HUDEP-2 (cell line): ENCODE measurements around the gene MACROD2.
A peak's percentile ranks its signal among the peaks of the same experiment; 100 is the strongest.
"Not testable (repeated sequence)": the region's sequence is repeated elsewhere in the genome, so short reads cannot be mapped to it uniquely, and the experiment has no call there.

Source experiments
- DNase-seq, 76 experiments: peaks; one replicate each; lab custom pipeline; 2025; ENCODE audit not compliant: unreplicated experiment in 76 of 76; lab: John Stamatoyannopoulos, UW

MACROD2 gene

GRCh38 chr20:15991279-15991678, 1996.0 kb downstream of the MACROD2 start:
- DNase-seq, result no peak

- DNase-seq, result no peak
Measured at GRCh38 chr20:15992564-15992963, 1997.2 kb downstream of the MACROD2 start.

GRCh38 chr20:16000112-16000511, 2004.8 kb downstream of the MACROD2 start:
- DNase-seq, result no peak

- no peak for DNase-seq
Measured at GRCh38 chr20:16001286-16001685, 2006.0 kb downstream of the MACROD2 start.

- no peak for DNase-seq
Measured at GRCh38 chr20:16003310-16003709, 2008.0 kb downstream of the MACROD2 start.

GRCh38 chr20:16004108-16004854, 2009.0 kb downstream of the MACROD2 start:
- peak in 9 of 76 experiments; percentile 10 to 69 (median 47) for DNase-seq

GRCh38 chr20:16005021-16005914, 2010.0 kb downstream of the MACROD2 start:
- no peak for DNase-seq

- no peak for DNase-seq
Measured at GRCh38 chr20:16005915-16006493, 2010.7 kb downstream of the MACROD2 start.

- DNase-seq, result no peak
Measured at GRCh38 chr20:16007164-16007563, 2011.8 kb downstream of the MACROD2 start.

- no peak for DNase-seq
Measured at GRCh38 chr20:16007962-16008361, 2012.6 kb downstream of the MACROD2 start.

- no peak for DNase-seq
Measured at GRCh38 chr20:16011056-16011455, 2015.7 kb downstream of the MACROD2 start.

GRCh38 chr20:16011519-16011918, 2016.2 kb downstream of the MACROD2 start:
- no peak for DNase-seq

- not testable (repeated sequence) for DNase-seq
Measured at GRCh38 chr20:16012934-16013333, 2017.6 kb downstream of the MACROD2 start.

- DNase-seq, result no peak
Measured at GRCh38 chr20:16013631-16014030, 2018.3 kb downstream of the MACROD2 start.

GRCh38 chr20:16014436-16014835, 2019.1 kb downstream of the MACROD2 start:
- DNase-seq, result no peak

GRCh38 chr20:16017656-16018055, 2022.3 kb downstream of the MACROD2 start:
- no peak for DNase-seq

- no peak for DNase-seq
Measured at GRCh38 chr20:16018881-16019280, 2023.6 kb downstream of the MACROD2 start.

- DNase-seq, result no peak
Measured at GRCh38 chr20:16020971-16021370, 2025.7 kb downstream of the MACROD2 start.

- no peak for DNase-seq
Measured at GRCh38 chr20:16025084-16025483, 2029.8 kb downstream of the MACROD2 start.

GRCh38 chr20:16027686-16028085, 2032.4 kb downstream of the MACROD2 start:
- no peak for DNase-seq

- no peak for DNase-seq
Measured at GRCh38 chr20:16028923-16029322, 2033.6 kb downstream of the MACROD2 start.
